Smooth muscle cell (in vitro differentiated cells): ENCODE measurements around the gene SLC17A7. TPM values are rescaled to one million over a fixed set of nuclear protein-coding genes. Genes with fewer than 3 reads are reported as not detected.

ENCODE experiments used
- DNase-seq: peaks from one replicate; lab custom pipeline; 2025; ENCODE audit not compliant: unreplicated experiment; lab: John Stamatoyannopoulos, UW
- H2AFZ ChIP-seq: fragments of 200-600 bp; sonication (generic); 2 replicates; pipeline ENCODE4 v1.6.0; 2016; ENCODE audit warnings: antibody characterized with exemption, low read depth, mild to moderate bottlenecking
- H3F3A ChIP-seq: fragments of 200-600 bp; sonication (generic); 2 replicates; pipeline ENCODE4 v1.6.0; 2017; ENCODE audit warnings: antibody characterized with exemption, low read depth
- H3K27ac ChIP-seq: fragments of 200-600 bp; sonication (generic); 2 replicates; pipeline ENCODE4 v1.5.1; 2016; ENCODE audit warnings: low read depth, mild to moderate bottlenecking
- H3K27me3 ChIP-seq: fragments of 200-600 bp; sonication (generic); 2 replicates; pipeline ENCODE4 v1.6.1; 2016; ENCODE audit warnings: low read depth, mild to moderate bottlenecking
- H3K36me3 ChIP-seq: fragments of 200-600 bp; sonication (generic); 2 replicates; pipeline ENCODE4 v1.5.1; 2016; ENCODE audit warnings: low read depth
- H3K4me1 ChIP-seq: fragments of 200-600 bp; sonication (generic); 2 replicates; pipeline ENCODE4 v1.5.1; 2016; ENCODE audit warnings: low read depth
- H3K4me2 ChIP-seq: fragments of 200-600 bp; sonication (generic); 2 replicates; pipeline ENCODE4 v1.6.0; 2016; ENCODE audit warnings: mild to moderate bottlenecking
- H3K4me3 ChIP-seq: fragments of 200-600 bp; sonication (generic); 2 replicates; pipeline ENCODE4 v1.5.1; 2016; ENCODE audit warnings: mild to moderate bottlenecking
- H3K79me2 ChIP-seq: fragments of 200-600 bp; sonication (generic); 2 replicates; pipeline ENCODE4 v1.6.0; 2016; ENCODE audit warnings: low read depth, mild to moderate bottlenecking
- H3K9ac ChIP-seq: fragments of 200-600 bp; sonication (generic); 2 replicates; pipeline ENCODE4 v1.6.0; 2016; ENCODE audit warnings: low read depth
- H3K9me3 ChIP-seq: fragments of 200-600 bp; sonication (generic); replicated peaks from 2 replicates; pipeline ENCODE4 v1.5.1; 2016; ENCODE audit warnings: low read depth
- H4K20me1 ChIP-seq: fragments of 200-600 bp; sonication (generic); 2 replicates; pipeline ENCODE4 v1.6.0; 2016; ENCODE audit warnings: low read depth
- WGBS: methylation state at CpG from one replicate; pipeline ENCODE4 v1.1.7; 2016; ENCODE audit warnings: low lambda C conversion rate; 5-methylcytosine and 5-hydroxymethylcytosine counted together
- polyA plus RNA-seq: library from polyadenylated mRNA; unstranded; fragments of >200 nt; fragmentation: Nextera tagmentation; extraction: Ambion mirVana; gene quantifications from 2 replicates; pipeline ENCODE4 v1.2.1, GENCODE V29; 2016
- total RNA-seq: library from RNA; depleted of rRNA; stranded (reverse); fragments of >200 nt; gene quantifications from 2 replicates; pipeline ENCODE4 v1.2.3, GENCODE V29; 2014
- TF ChIP-seq, protein P1 (sequence below): fragments of 200-600 bp; sonication (generic); IDR thresholded peaks from 2 replicates; pipeline ENCODE4 v1.5.1; 2017; ENCODE audit warnings: borderline replicate concordance, mild to moderate bottlenecking, antibody characterized with exemption; ENCODE audit not compliant: insufficient read depth, poor library complexity, severe bottlenecking

SLC17A7 gene
- total and polyA plus RNA-seq, 2 experiments from 2014 or later: 0.04 TPM; not detected in 1

DNA sequence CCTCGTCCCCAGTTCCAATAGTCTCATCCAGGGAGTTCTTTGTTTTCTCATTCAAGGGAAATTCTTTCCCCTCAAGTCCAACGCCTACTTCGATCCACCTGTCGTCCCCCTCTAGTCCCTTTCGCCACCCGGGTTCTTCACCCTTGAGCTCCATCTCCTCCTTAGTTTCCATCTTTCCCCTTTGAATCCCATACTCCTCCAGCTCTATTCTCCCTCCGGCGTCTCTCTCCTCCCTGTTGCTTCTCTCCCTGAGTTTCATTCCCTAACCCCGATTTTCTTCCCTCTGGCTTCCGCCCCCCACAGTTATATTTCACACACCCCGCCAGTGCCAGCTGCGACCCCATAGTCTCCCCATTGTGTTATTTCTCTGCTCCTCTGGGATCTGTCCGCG is 628 bp upstream of the SLC17A7 start:
- Histone ChIP-seq H3K79me2 (no peaks in the 10 kb centered on the region), H4K20me1 (no peaks in the 10 kb centered on the region), H3K4me1 (peaks cover 6% of the 10 kb centered on the region), H3F3A (peaks cover 8% of the 10 kb centered on the region), H3K27ac (no peak overlapping the region), H2AFZ (no peak overlapping the region), H3K36me3 (no peaks in the 10 kb centered on the region), H3K4me3 (peak overlapping the region; percentile 76), H3K27me3 (peaks cover 55% of the 10 kb centered on the region), H3K9ac (no peak overlapping the region), H3K9me3 (no peaks in the 10 kb centered on the region), H3K4me2 (peak overlapping the region; percentile 96)
- WGBS: 25% methylated on average over 14 of the region's 14 CpGs
- TF ChIP-seq, protein P1, sequence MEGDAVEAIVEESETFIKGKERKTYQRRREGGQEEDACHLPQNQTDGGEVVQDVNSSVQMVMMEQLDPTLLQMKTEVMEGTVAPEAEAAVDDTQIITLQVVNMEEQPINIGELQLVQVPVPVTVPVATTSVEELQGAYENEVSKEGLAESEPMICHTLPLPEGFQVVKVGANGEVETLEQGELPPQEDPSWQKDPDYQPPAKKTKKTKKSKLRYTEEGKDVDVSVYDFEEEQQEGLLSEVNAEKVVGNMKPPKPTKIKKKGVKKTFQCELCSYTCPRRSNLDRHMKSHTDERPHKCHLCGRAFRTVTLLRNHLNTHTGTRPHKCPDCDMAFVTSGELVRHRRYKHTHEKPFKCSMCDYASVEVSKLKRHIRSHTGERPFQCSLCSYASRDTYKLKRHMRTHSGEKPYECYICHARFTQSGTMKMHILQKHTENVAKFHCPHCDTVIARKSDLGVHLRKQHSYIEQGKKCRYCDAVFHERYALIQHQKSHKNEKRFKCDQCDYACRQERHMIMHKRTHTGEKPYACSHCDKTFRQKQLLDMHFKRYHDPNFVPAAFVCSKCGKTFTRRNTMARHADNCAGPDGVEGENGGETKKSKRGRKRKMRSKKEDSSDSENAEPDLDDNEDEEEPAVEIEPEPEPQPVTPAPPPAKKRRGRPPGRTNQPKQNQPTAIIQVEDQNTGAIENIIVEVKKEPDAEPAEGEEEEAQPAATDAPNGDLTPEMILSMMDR: no peak
- DNase-seq: no peak

DNA sequence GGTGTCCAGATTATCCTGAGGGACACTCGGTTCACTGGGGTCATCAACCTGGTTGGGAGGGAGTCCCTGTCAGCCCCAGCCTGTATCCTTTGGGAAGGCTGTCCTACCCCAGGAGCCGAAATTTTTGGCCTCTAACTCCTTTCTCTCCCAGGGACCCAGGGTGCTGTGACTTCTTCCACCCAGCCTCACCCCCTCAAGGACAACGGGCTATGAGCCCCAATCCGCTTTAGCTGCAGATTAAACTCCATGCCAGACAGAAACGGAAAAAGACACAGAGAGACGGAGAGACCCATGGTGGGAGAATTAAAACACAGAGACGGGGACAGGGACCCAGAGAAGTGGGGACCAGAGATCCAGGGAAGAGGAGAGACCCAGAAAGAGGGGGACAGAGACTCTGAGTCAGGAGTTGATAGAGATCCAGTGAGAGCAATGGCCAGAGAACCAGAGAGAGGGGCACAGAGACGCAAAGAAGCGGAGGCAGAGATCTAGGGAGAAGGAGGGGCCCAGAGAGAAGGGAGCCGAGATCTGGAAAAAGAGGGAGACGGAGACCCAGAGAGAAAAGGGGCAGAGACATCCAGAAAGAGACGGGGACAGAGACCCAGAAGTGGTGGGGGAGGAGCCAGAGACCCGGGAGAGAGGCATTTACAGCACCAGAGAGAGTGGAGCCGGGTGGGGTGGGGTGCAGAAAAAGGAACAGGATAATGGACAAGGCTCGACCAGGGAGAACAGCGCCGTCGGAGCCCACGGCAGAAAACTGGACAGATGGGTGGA is 703 bp downstream of the SLC17A7 start:
- Histone ChIP-seq H3K27ac (no peak overlapping the region), H3K4me3 (no peak overlapping the region), H3K27me3 (peaks cover 69% of the 10 kb centered on the region), H4K20me1 (no peaks in the 10 kb centered on the region), H3K9ac (no peak overlapping the region), H3K9me3 (no peaks in the 10 kb centered on the region), H3F3A (peaks cover 8% of the 10 kb centered on the region), H2AFZ (no peak overlapping the region), H3K4me1 (peaks cover 6% of the 10 kb centered on the region), H3K79me2 (no peaks in the 10 kb centered on the region), H3K36me3 (no peaks in the 10 kb centered on the region), H3K4me2 (peak overlapping the region; percentile 96)
- TF ChIP-seq, protein P1: no peak
- DNase-seq: no peak
- WGBS: 43% methylated on average over 19 of the region's 19 CpGs

DNA sequence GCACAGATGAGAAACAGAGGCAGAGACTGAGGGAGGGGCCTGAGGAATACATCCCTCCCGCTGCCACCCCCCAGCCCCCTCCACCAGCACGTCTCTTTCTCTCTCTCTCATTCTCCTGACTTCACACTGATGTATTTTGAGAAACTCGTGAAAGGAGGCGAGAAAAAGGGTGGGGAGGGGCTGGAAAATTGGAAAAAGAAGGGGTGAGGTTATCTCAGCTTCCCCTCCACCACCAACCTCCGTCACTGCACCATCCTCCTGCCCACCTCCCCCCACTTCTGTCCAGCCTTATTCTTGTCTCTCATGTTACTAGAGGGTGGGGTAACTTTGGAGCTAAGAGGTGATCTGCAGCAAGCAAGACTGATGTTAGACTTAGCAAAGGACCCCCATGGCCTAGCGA is 1.5 kb downstream of the SLC17A7 start:
- H3K9me3 ChIP-seq: no peaks in the 10 kb centered on the region
- DNase-seq: no peak
- no peaks in the 10 kb centered on the region for H3K36me3 ChIP-seq
- no peak overlapping the region for H3K27ac ChIP-seq
- no peak overlapping the region for H3K4me2 ChIP-seq
- no peak overlapping the region for H2AFZ ChIP-seq
- no peak overlapping the region for H3K4me3 ChIP-seq
- H4K20me1 ChIP-seq: no peaks in the 10 kb centered on the region
- TF ChIP-seq, protein P1: no peak
- H3K4me1 ChIP-seq: peaks cover 6% of the 10 kb centered on the region
- WGBS: 68% methylated on average over 6 of the region's 6 CpGs
- peaks cover 76% of the 10 kb centered on the region for H3K27me3 ChIP-seq
- no peaks in the 10 kb centered on the region for H3K79me2 ChIP-seq
- peaks cover 8% of the 10 kb centered on the region for H3F3A ChIP-seq
- no peak overlapping the region for H3K9ac ChIP-seq

DNA sequence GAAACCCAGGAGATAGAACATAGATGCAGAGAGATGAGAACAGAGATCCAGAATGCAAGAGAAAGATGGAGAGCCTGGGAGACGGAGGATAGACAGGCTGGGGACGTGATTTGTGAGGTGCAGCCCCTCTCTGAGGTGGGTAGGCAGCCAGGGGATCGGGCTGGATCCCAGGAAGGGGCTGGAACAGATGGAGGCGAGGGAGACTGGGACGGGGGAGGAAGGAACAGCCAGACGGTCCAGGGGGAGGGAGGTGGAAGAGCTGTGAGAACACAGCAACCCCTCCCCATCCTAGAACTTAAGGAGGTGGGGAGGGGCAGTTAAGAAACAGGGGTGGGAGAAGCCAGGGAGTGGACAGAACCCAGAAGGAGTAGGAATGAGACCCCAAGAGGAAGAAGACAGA is 3.1 kb downstream of the SLC17A7 start:
- H4K20me1 ChIP-seq: no peaks in the 10 kb centered on the region
- H3K27me3 ChIP-seq: peaks cover 92% of the 10 kb centered on the region
- WGBS: 28% methylated on average over 4 of the region's 6 CpGs

More for the DNA sequence above, 3.1 kb downstream of the SLC17A7 start:
- Histone ChIP-seq H3K4me1 (peaks cover 6% of the 10 kb centered on the region), H3K9me3 (no peaks in the 10 kb centered on the region), H3K4me2 (no peak overlapping the region), H2AFZ (no peak overlapping the region), H3K36me3 (no peaks in the 10 kb centered on the region), H3K79me2 (no peaks in the 10 kb centered on the region), H3K9ac (no peak overlapping the region), H3K4me3 (no peak overlapping the region), H3K27ac (no peak overlapping the region), H3F3A (peaks cover 8% of the 10 kb centered on the region)
- TF ChIP-seq, protein P1: no peak
- no peak for DNase-seq
